ENCODE data around the gene MICAL1. TPM values are rescaled to one million over a fixed set of nuclear protein-coding genes. Genes with fewer than 3 reads are reported as not detected.

MICAL1 gene
- total and polyA plus RNA-seq, 10 of the 15 experiments (the other 5 are each of a cell fraction or from before 2014, with no cell fraction given) = 0.32 to 71.6 (median 45.3) TPM

- TF ChIP-seq CEBPZ (IDR thresholded peaks at IDR 0.05; ENCODE audit: low read depth, low read length) (no peak), BACH1 (IDR thresholded peaks at IDR 0.05; ENCODE audit: borderline replicate concordance) (no peak)
These were observed 26.1 kb downstream of the MICAL1 start (continued) for GRCh38 chr6:109429496-109429895.

GRCh38 chr6:109428889-109429477 is 26.6 kb downstream of the MICAL1 start:
- H3K4me1 ChIP-seq (ENCODE audit: control insufficient read depth, insufficient read depth, low read length) = no peaks in the 10 kb centered on the region
- no peaks in the 10 kb centered on the region; a peak in 1 of 4 replicates for H3K27me3 ChIP-seq (replicated peaks in 1 of 2; ENCODE audit: control insufficient read depth in 2 of 2, insufficient read depth in 2 of 2, low read length in 1 of 2)
- intact Hi-C loops (cut with micrococcal nuclease; ENCODE audit: unreplicated experiment) (no loop called here), in situ Hi-C loops (cut with MboI) (no loop called here)
- no TSS peak for BruUV-seq (replicated peaks)
- ChIA-PET RAD21 (ENCODE audit: unreplicated experiment) (no interaction called here), CTCF (no interaction called here), SMC1A (ENCODE audit: uncharacterized antibody, unreplicated experiment) (interaction anchor here (0.7 to 0.8 kb wide), 2 partner anchors 11 to 28 kb away, joined by 3 read pairs; no protein-coding TSS in a partner anchor), POLR2A (no interaction called here)
- H2AFZ ChIP-seq (ENCODE audit: control insufficient read depth, low read depth, low read length) = no peak overlapping the region
- no peaks in the 10 kb centered on the region for H3K9me3 ChIP-seq (replicated peaks; ENCODE audit: control insufficient read depth, insufficient read depth, low read length)
- DNase-seq (ENCODE audit: low read depth, low spot score) (no peak), FAIRE-seq (no peak), ATAC-seq (no peak)
- H3K4me2 ChIP-seq (ENCODE audit: control insufficient read depth, insufficient read depth) = no peak overlapping the region
- no peak overlapping the region for H3K4me3 ChIP-seq
- no peak overlapping the region for H3K9ac ChIP-seq (ENCODE audit: control insufficient read depth, insufficient read depth, low read length)
- H3K79me2 ChIP-seq (ENCODE audit: control insufficient read depth, insufficient read depth, low read length) = no peaks in the 10 kb centered on the region
- TF ChIP-seq ZBTB33 (IDR thresholded peaks at IDR 0.05) (no peak), ATF7 (IDR thresholded peaks at IDR 0.05; ENCODE audit: low read depth) (0 out of 2 replicates have a peak, but pooled peaks have one; percentile 14), IRF3 (IDR thresholded peaks at IDR 0.05) (no peak), SMAD5 (IDR thresholded peaks at IDR 0.05; ENCODE audit: low read depth) (no peak)
- 31% methylated on average over 7 of the region's 7 CpGs for WGBS (ENCODE audit: insufficient coverage, insufficient replicate concordance, low lambda C conversion rate, missing lambda C conversion rate)
- H3K27ac ChIP-seq (ENCODE audit: control insufficient read depth, insufficient read depth) = no peak overlapping the region
- H3K36me3 ChIP-seq (ENCODE audit: control insufficient read depth in 2 of 2, insufficient read depth in 2 of 2, low read length in 1 of 2) = no peaks in the 10 kb centered on the region
- H4K20me1 ChIP-seq (ENCODE audit: control insufficient read depth, insufficient read depth) = no peaks in the 10 kb centered on the region

Measured in GM12878 (cell line).